ENCODE results near the gene EXD2. TPM values are rescaled to one million over a fixed set of nuclear protein-coding genes. Genes with fewer than 3 reads are reported as not detected.

Gene EXD2
- total and polyA plus RNA-seq, 7 donors, result 1.8 to 18.0 (median 14.7) TPM

DNA sequence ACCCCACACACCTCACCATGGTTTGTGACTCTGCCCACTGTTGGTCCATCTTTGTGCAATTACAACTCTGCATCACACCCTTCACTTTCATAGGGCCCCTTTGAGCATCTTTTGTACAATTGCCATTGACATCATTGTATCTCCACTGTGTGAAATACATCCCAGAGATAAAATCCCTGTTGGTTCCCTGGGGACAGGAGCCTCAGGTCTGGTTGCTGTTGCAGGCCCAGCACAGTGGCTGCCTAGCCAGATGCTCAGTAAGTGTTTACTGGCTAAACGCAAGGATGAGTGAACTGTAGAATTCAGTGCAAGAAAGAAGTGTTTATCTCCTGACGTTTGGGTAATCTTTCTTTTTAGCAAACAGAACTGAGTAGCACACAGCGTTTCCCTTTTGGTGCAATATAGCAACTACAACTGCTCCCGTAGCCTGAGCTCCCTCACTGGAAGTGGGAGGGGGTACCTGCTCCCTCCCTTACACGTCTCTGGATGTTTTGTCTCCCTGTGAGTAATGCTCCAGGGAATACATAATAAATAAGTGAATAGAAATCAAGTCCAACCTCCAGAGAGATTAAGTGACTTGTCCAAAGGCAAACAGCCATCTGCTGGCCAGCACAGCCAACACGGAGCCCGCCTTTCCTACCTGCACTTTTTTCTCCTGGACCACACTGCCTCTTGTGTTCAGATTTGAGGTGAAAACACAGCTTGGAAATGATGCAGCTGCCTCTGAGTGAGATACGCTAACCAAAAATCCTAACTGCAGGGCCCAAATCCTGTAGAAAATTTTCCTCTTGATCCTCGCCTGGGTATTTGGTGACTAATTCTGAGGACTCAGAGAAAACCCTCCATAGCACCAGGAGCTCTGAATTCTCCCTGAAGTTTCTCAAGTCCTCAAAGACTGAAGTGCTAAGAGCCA lies 96.1 kb downstream of the EXD2 start:
- no peak overlapping the region for H3K4me3 ChIP-seq
- H3K27ac ChIP-seq, result peak overlapping the region; percentile 39 to 55 (median 51)
- H3K9me3 ChIP-seq, result no peaks in the 10 kb centered on the region
- DNase-seq, result no peak
- peaks cover 0 to 23% (median 15%) of the 10 kb centered on the region in 4 donors for H3K4me1 ChIP-seq
- TF ChIP-seq, protein P1, sequence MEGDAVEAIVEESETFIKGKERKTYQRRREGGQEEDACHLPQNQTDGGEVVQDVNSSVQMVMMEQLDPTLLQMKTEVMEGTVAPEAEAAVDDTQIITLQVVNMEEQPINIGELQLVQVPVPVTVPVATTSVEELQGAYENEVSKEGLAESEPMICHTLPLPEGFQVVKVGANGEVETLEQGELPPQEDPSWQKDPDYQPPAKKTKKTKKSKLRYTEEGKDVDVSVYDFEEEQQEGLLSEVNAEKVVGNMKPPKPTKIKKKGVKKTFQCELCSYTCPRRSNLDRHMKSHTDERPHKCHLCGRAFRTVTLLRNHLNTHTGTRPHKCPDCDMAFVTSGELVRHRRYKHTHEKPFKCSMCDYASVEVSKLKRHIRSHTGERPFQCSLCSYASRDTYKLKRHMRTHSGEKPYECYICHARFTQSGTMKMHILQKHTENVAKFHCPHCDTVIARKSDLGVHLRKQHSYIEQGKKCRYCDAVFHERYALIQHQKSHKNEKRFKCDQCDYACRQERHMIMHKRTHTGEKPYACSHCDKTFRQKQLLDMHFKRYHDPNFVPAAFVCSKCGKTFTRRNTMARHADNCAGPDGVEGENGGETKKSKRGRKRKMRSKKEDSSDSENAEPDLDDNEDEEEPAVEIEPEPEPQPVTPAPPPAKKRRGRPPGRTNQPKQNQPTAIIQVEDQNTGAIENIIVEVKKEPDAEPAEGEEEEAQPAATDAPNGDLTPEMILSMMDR (IDR thresholded peaks at IDR 0.05), result peak in 1 of 4 experiments; percentile 3
- no peak for TF ChIP-seq EP300 (IDR thresholded peaks at IDR 0.05)
- no peaks in the 10 kb centered on the region for H3K36me3 ChIP-seq
- 79% methylated on average over 9 of the region's 9 CpGs for whole genome bisulfite sequencing, 2 donors
- no peaks in the 10 kb centered on the region for H3K27me3 ChIP-seq
- intact Hi-C loops (cut with DNase I), result no loop called here

DNA sequence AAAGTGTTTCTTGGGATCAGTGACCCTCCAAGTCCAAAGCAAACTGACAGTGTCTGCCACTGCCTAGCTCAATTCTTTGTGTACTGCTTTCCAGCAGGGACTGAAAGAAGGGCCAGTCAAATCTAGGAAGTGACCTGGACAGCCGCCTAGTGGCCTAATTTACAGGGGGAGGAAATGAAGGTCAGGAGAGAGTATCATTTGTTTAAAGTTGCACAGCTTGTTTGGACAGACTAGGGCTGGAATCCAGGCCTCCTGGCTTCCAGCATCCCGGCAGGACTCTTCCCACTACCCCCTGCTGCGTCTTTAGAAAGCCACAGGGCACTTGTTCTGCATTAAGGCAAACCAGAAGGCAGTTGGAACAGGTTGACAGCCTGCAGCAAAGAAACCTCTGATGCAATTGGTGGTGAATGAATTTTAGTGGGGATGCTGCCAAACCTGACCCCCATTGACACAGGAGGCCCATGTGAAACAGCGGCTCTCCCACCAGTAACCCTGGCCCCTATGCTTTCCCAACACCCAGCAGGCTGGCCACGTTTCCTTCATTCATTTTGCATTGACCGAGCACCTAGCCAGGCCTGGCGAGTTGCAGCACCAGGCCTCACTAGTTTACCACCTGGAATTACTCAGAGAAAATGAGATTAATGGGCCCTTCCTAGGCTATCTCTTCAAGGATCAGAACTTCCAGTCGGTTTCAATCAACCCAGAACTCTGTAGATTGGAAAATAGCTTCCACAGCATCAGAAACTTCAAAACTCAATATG lies 96.9 kb downstream of the EXD2 start:
- Histone ChIP-seq H3K27ac (peak overlapping the region; percentile 39 to 55 (median 51)), H3K27me3 (no peaks in the 10 kb centered on the region), H3K36me3 (no peaks in the 10 kb centered on the region), H3K4me1 (peaks cover 0 to 23% (median 15%) of the 10 kb centered on the region in 4 donors), H3K4me3 (no peak overlapping the region), H3K9me3 (no peaks in the 10 kb centered on the region)
- 78 to 83% methylated on average over 8 of the region's 8 CpGs for WGBS, 2 donors
- TF ChIP-seq, protein P1 (IDR thresholded peaks at IDR 0.05), result peak in 2 of 4 experiments; percentile 15 to 41
- TF ChIP-seq EP300 (IDR thresholded peaks at IDR 0.05) (no peak), POLR2AphosphoS5 (IDR thresholded peaks at IDR 0.05) (peak in 2 of 4 donors; percentile 27 to 35), POLR2A (IDR thresholded peaks at IDR 0.05) (no peak)
- intact Hi-C loops (cut with DNase I), result no loop called here
- peak; percentile 89 for DNase-seq

GRCh38 chr14:69288956-69289705 lies 97.8 kb downstream of the EXD2 start:
- intact Hi-C loops (cut with DNase I), result no loop called here

More at GRCh38 chr14:69288956-69289705, 97.8 kb downstream of the EXD2 start:
- TF ChIP-seq EP300 (IDR thresholded peaks at IDR 0.05), result no peak
- TF ChIP-seq POLR2AphosphoS5 (IDR thresholded peaks at IDR 0.05), result no peak
- TF ChIP-seq, protein P1 (IDR thresholded peaks at IDR 0.05), result no peak
- H3K27me3 ChIP-seq, result no peaks in the 10 kb centered on the region
- WGBS, 2 donors, result 93% methylated on average over 9 of the region's 9 CpGs
- no peak for DNase-seq
- no peaks in the 10 kb centered on the region for H3K36me3 ChIP-seq
- H3K9me3 ChIP-seq, result no peaks in the 10 kb centered on the region
- peak overlapping the region in 3 of 4 donors; percentile 11 to 55 (median 53) for H3K27ac ChIP-seq
- peaks cover 0 to 23% (median 15%) of the 10 kb centered on the region in 4 donors for H3K4me1 ChIP-seq
- no peak overlapping the region for H3K4me3 ChIP-seq
